ENCODE measurements around the gene MAP6D1. TPM values are rescaled to one million over a fixed set of nuclear protein-coding genes. Genes with fewer than 3 reads are reported as not detected.
A peak's percentile ranks its signal among the peaks of the same experiment; 100 is the strongest.
"Not testable (repeated sequence)": the region's sequence is repeated elsewhere in the genome, so short reads cannot be mapped to it uniquely, and the experiment has no call there.

The MAP6D1 gene
- total and polyA plus RNA-seq, 3 experiments from 2014 or later = 3.6 to 3.8 (median 3.7) TPM

DNA sequence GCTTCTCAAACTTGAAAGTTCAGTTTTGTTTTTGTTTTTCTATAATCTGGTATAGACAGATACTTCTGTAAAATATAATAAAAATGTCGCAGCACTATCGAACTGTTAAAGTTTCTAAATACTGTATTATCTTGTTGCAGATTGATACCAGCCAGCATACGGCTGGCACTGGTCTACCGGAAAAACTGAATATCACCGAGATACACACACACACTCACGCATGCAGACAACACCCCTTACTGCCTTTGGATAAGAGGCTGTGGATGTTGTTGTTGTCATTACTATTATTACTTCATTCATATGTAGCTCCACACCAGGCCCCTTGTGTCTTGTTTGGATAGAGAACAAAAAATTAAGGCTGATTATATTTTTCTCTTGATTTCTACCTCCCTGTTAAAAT lies 32.4 kb downstream of the MAP6D1 start:
- H3K4me3 Mint-ChIP-seq = no peak overlapping the region
- peaks cover 3 to 19% (median 4%) of the 10 kb centered on the region in 3 donors for H3K4me1 Mint-ChIP-seq
- Histone ChIP-seq H3K27ac (ENCODE audit: low read depth, low read length) (no peak overlapping the region), H3K36me3 (ENCODE audit: insufficient read depth, low read length) (peaks cover 11% of the 10 kb centered on the region), H3K9me3 (ENCODE audit: low read length) (no peaks in the 10 kb centered on the region), H3K27me3 (ENCODE audit: insufficient read depth, low read length, poor library complexity, severe bottlenecking) (no peaks in the 10 kb centered on the region), H3K4me1 (ENCODE audit: insufficient read depth, low read length) (no peaks in the 10 kb centered on the region), H3K4me3 (ENCODE audit: low read length) (no peak overlapping the region)
- H3K9me3 Mint-ChIP-seq = no peaks in the 10 kb centered on the region
- no peak overlapping the region for H3K27ac Mint-ChIP-seq
- H3K27me3 Mint-ChIP-seq = no peaks in the 10 kb centered on the region
- ChIA-PET POLR2A (no interaction called here), CTCF (no interaction called here)
- no peak for DNase-seq
- peaks cover 4 to 66% (median 39%) of the 10 kb centered on the region in 3 donors for H3K36me3 Mint-ChIP-seq

DNA sequence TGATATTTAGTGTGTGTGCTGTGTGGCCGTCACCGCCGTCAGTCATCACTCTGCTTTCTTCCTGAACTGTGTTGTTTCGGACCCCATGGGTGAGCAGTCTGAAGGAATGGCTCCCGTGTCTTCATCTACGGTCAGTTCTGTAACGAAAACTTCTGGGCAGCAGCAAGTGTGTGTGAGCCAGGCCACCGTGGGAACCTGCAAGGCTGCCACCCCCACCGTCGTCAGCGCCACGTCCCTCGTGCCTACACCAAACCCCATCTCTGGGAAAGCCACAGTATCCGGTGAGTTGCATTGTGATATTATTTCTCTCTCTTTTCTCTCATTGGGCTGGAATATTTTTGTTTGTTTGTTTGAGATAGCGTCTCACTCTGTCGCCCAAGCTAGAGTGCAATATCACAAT lies 34.7 kb downstream of the MAP6D1 start:
- POLR2A ChIA-PET = no interaction called here
- Histone ChIP-seq H3K4me3 (ENCODE audit: low read length) (no peak overlapping the region), H3K9me3 (ENCODE audit: low read length) (no peaks in the 10 kb centered on the region), H3K36me3 (ENCODE audit: insufficient read depth, low read length) (peaks cover 21% of the 10 kb centered on the region), H3K27ac (ENCODE audit: low read depth, low read length) (no peak overlapping the region), H3K4me1 (ENCODE audit: insufficient read depth, low read length) (no peaks in the 10 kb centered on the region), H3K27me3 (ENCODE audit: insufficient read depth, low read length, poor library complexity, severe bottlenecking) (no peaks in the 10 kb centered on the region)
- H3K4me1 Mint-ChIP-seq = peaks cover 3 to 19% (median 4%) of the 10 kb centered on the region in 3 donors
- H3K27ac Mint-ChIP-seq = no peak overlapping the region
- CTCF ChIA-PET = no interaction called here
- H3K4me3 Mint-ChIP-seq = no peak overlapping the region
- no peaks in the 10 kb centered on the region for H3K27me3 Mint-ChIP-seq
- peaks cover 11 to 71% (median 47%) of the 10 kb centered on the region in 3 donors for H3K36me3 Mint-ChIP-seq
- no peaks in the 10 kb centered on the region for H3K9me3 Mint-ChIP-seq
- DNase-seq = no peak

- Histone ChIP-seq H3K4me3 (ENCODE audit: low read length) (no peak overlapping the region), H3K9me3 (ENCODE audit: low read length) (no peaks in the 10 kb centered on the region), H3K4me1 (ENCODE audit: insufficient read depth, low read length) (no peaks in the 10 kb centered on the region), H3K27me3 (ENCODE audit: insufficient read depth, low read length, poor library complexity, severe bottlenecking) (no peaks in the 10 kb centered on the region), H3K27ac (ENCODE audit: low read depth, low read length) (no peak overlapping the region), H3K36me3 (ENCODE audit: insufficient read depth, low read length) (peaks cover 22% of the 10 kb centered on the region)
- H3K4me3 Mint-ChIP-seq = no peak overlapping the region
- H3K27ac Mint-ChIP-seq = peak overlapping the region in 6 of 8 donors; percentile 32 to 79 (median 43)
- H3K9me3 Mint-ChIP-seq = no peaks in the 10 kb centered on the region
- no peak for DNase-seq
- H3K27me3 Mint-ChIP-seq = no peaks in the 10 kb centered on the region
- H3K36me3 Mint-ChIP-seq = peaks cover 11 to 75% (median 49%) of the 10 kb centered on the region in 3 donors
- H3K4me1 Mint-ChIP-seq = peaks cover 3 to 19% (median 4%) of the 10 kb centered on the region in 3 donors
- ChIA-PET POLR2A (interaction anchor here (1.0 kb wide), 1 partner anchor 26 kb away, joined by 3 read pairs; no protein-coding TSS in a partner anchor), CTCF (no interaction called here)
Measured at GRCh38 chr3:183789826-183790225, 35.6 kb downstream of the MAP6D1 start.

GRCh38 chr3:183784503-183784902 lies 40.9 kb downstream of the MAP6D1 start:
- H3K27me3 Mint-ChIP-seq; H3K27me3 ChIP-seq (ENCODE audit: insufficient read depth, low read length, poor library complexity, severe bottlenecking); H3K4me3 ChIP-seq (ENCODE audit: low read length); H3K4me1 ChIP-seq (ENCODE audit: insufficient read depth, low read length); H3K9me3 ChIP-seq (ENCODE audit: low read length); DNase-seq; H3K27ac ChIP-seq (ENCODE audit: low read depth, low read length); H3K4me3 Mint-ChIP-seq; H3K9me3 Mint-ChIP-seq; POLR2A ChIA-PET: not testable (repeated sequence)
- Mint-ChIP-seq H3K4me1 (peaks cover 0 to 13% (median 4%) of the 10 kb centered on the region in 3 donors), H3K27ac (peak overlapping the region in 1 of 8 donors; percentile 7), H3K36me3 (peaks cover 14 to 75% (median 29%) of the 10 kb centered on the region in 3 donors)
- CTCF ChIA-PET = interaction anchor here (0.7 kb wide), 1 partner anchor 250 kb away, joined by 4 read pairs; no protein-coding TSS in a partner anchor
- peaks cover 17% of the 10 kb centered on the region for H3K36me3 ChIP-seq (ENCODE audit: insufficient read depth, low read length)

GRCh38 chr3:183782576-183783276 lies 42.7 kb downstream of the MAP6D1 start:
- Mint-ChIP-seq H3K36me3 (peaks cover 14 to 79% (median 32%) of the 10 kb centered on the region in 3 donors), H3K27me3 (no peaks in the 10 kb centered on the region), H3K4me1 (no peaks in the 10 kb centered on the region), H3K27ac (peak overlapping the region in 1 of 8 donors; percentile 12), H3K9me3 (no peaks in the 10 kb centered on the region), H3K4me3 (no peak overlapping the region)
- ChIA-PET POLR2A (no interaction called here), CTCF (no interaction called here)
- peaks cover 22% of the 10 kb centered on the region for H3K36me3 ChIP-seq (ENCODE audit: insufficient read depth, low read length)
- H3K4me3 ChIP-seq (ENCODE audit: low read length) = no peak overlapping the region
- H3K9me3 ChIP-seq (ENCODE audit: low read length) = no peaks in the 10 kb centered on the region
- no peak for DNase-seq
- H3K27me3 ChIP-seq (ENCODE audit: insufficient read depth, low read length, poor library complexity, severe bottlenecking) = no peaks in the 10 kb centered on the region
- H3K4me1 ChIP-seq (ENCODE audit: insufficient read depth, low read length) = no peaks in the 10 kb centered on the region
- no peak overlapping the region for H3K27ac ChIP-seq (ENCODE audit: low read depth, low read length)

DNA sequence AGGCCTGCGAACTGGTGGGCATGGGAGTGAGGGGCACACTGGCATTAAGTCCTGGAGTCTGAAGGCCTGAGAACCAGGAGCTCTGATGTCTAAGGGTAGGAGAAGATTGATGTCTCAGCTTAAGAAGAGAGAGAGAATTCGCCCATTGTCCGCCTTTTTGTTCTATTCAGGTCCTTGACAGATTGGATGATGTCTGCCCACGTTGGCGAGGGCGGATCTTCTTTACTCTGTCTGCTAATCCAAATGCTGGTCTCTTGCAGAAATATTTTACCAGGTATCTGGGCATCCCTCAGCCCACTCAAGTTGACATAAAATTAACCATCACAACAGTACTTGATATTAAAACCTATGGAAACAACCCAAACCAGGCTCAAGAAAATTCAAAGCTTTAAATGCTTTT lies 44.1 kb downstream of the MAP6D1 start:
- DNase-seq = no peak

GRCh38 chr3:183779896-183780465 lies 45.4 kb downstream of the MAP6D1 start:
- Mint-ChIP-seq H3K4me3 (no peak overlapping the region), H3K27ac (no peak overlapping the region), H3K36me3 (peaks cover 19 to 82% (median 28%) of the 10 kb centered on the region in 3 donors), H3K27me3 (no peaks in the 10 kb centered on the region), H3K9me3 (no peaks in the 10 kb centered on the region), H3K4me1 (no peaks in the 10 kb centered on the region)
- DNase-seq = no peak
- no peaks in the 10 kb centered on the region for H3K27me3 ChIP-seq (ENCODE audit: insufficient read depth, low read length, poor library complexity, severe bottlenecking)
- H3K9me3 ChIP-seq (ENCODE audit: low read length) = no peaks in the 10 kb centered on the region
- ChIA-PET CTCF (interaction anchor here (1.1 kb wide), 1 partner anchor 300 kb away, joined by 3 read pairs; no protein-coding TSS in a partner anchor), POLR2A (no interaction called here)
- no peak overlapping the region for H3K4me3 ChIP-seq (ENCODE audit: low read length)
- H3K27ac ChIP-seq (ENCODE audit: low read depth, low read length) = no peak overlapping the region
- H3K36me3 ChIP-seq (ENCODE audit: insufficient read depth, low read length) = peaks cover 14% of the 10 kb centered on the region
- no peaks in the 10 kb centered on the region for H3K4me1 ChIP-seq (ENCODE audit: insufficient read depth, low read length)

More for the DNA sequence above, 44.1 kb downstream of the MAP6D1 start:
- ChIA-PET POLR2A (no interaction called here), CTCF (no interaction called here)
- Mint-ChIP-seq H3K4me1 (no peaks in the 10 kb centered on the region), H3K27ac (peak overlapping the region in 1 of 8 donors; percentile 22), H3K36me3 (peaks cover 18 to 81% (median 30%) of the 10 kb centered on the region in 3 donors), H3K27me3 (no peaks in the 10 kb centered on the region), H3K4me3 (no peak overlapping the region), H3K9me3 (no peaks in the 10 kb centered on the region)
- Histone ChIP-seq H3K27me3 (ENCODE audit: insufficient read depth, low read length, poor library complexity, severe bottlenecking) (no peaks in the 10 kb centered on the region), H3K27ac (ENCODE audit: low read depth, low read length) (no peak overlapping the region), H3K4me3 (ENCODE audit: low read length) (no peak overlapping the region), H3K9me3 (ENCODE audit: low read length) (no peaks in the 10 kb centered on the region), H3K36me3 (ENCODE audit: insufficient read depth, low read length) (peaks cover 16% of the 10 kb centered on the region), H3K4me1 (ENCODE audit: insufficient read depth, low read length) (no peaks in the 10 kb centered on the region)

DNA sequence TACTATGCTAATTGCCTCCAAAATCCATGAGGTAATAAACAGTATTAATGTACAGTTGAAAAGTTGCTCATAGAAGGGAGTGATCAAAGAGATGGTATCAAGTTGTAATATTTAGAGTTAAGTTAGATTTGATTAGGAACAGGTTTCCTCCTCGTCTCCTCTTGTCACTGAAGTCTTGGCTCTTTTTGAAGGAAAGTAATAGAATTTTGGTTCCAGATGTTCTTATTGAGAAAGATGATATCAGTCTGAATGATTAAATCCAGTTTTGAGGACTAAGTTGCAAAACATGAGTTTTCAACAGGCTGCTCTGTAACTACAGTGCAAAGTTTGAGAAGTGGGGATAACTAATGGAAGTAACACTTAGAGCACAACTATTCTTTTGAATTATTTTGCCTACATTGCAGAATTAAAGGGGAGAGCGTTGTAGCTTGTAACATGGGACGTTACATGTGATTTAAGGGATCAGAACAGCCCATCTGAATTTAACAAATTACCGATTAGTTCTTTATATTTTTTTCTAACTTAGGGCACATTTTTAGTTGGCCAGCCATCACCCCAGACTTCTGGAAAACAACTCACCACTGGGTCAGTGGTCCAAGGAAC lies 48.3 kb downstream of the MAP6D1 start:
- POLR2A ChIA-PET = no interaction called here
- no peak for DNase-seq
- Mint-ChIP-seq H3K36me3 (peaks cover 26 to 85% (median 32%) of the 10 kb centered on the region in 3 donors), H3K27me3 (no peaks in the 10 kb centered on the region), H3K4me3 (no peak overlapping the region), H3K9me3 (no peaks in the 10 kb centered on the region), H3K27ac (peak overlapping the region in 1 of 8 donors; percentile 70), H3K4me1 (no peaks in the 10 kb centered on the region)
- Histone ChIP-seq H3K4me1 (ENCODE audit: insufficient read depth, low read length) (no peaks in the 10 kb centered on the region), H3K9me3 (ENCODE audit: low read length) (no peaks in the 10 kb centered on the region), H3K27me3 (ENCODE audit: insufficient read depth, low read length, poor library complexity, severe bottlenecking) (no peaks in the 10 kb centered on the region), H3K27ac (ENCODE audit: low read depth, low read length) (no peak overlapping the region), H3K4me3 (ENCODE audit: low read length) (no peak overlapping the region), H3K36me3 (ENCODE audit: insufficient read depth, low read length) (peaks cover 18% of the 10 kb centered on the region)
- CTCF ChIA-PET = no interaction called here
